Panc1 (cell line): Measurements from ENCODE around the gene CHAF1A. TPM values are rescaled to one million over a fixed set of nuclear protein-coding genes. Genes with fewer than 3 reads are reported as not detected.
A peak's percentile ranks its signal among the peaks of the same experiment; 100 is the strongest.

Experiments
- ATAC-seq: fragments of 200-7000 bp; cut with Tn5 transposase; 2 replicates; pipeline ENCODE4 v1.9.1; 2020; ENCODE audit warnings: mild to moderate bottlenecking, moderate library complexity
- BruUV-seq: library from RNA; stranded (reverse); fragments of 400-500 nt; replicated peaks from 2 replicates; lab custom pipeline; 2021; lab: Mats Ljungman, UMichigan
- CTCF ChIA-PET: fragments of 300-600 bp; sonication (Branson Sonifier 250); formaldehyde crosslinking; loops from one replicate; lab custom pipeline; 2022; ENCODE audit warnings: antibody characterized with exemption; lab: Charles Lee
- POLR2A ChIA-PET: fragments of 300-600 bp; sonication (Branson Sonifier 250); formaldehyde crosslinking; loops from one replicate; lab custom pipeline; 2022; ENCODE audit warnings: antibody characterized with exemption; lab: Charles Lee
- DNase-seq: peaks from one replicate; pipeline ENCODE4 v3.0.0-alpha.2; 2010; ENCODE audit warnings: low read depth, low spot score
- H3K27ac ChIP-seq: 2 replicates; pipeline ENCODE4 v1.5.1; 2011; ENCODE audit warnings: mild to moderate bottlenecking, low read length, inconsistent platforms
- H3K27me3 ChIP-seq: fragments of 200-500 bp; sonication (Bioruptor generic); 2 replicates; pipeline ENCODE4 v1.6.0; 2014; ENCODE audit warnings: low read length, inconsistent platforms; ENCODE audit not compliant: control insufficient read depth, insufficient read depth
- H3K36me3 ChIP-seq: fragments of 200-500 bp; sonication (Bioruptor generic); 2 replicates; pipeline ENCODE4 v1.5.1; 2014; ENCODE audit warnings: inconsistent platforms, mild to moderate bottlenecking, low read length, moderate library complexity; ENCODE audit not compliant: control insufficient read depth, insufficient read depth
- H3K4me1 ChIP-seq: 2 replicates; pipeline ENCODE4 v1.5.1; 2011; ENCODE audit warnings: inconsistent platforms, mild to moderate bottlenecking, low read length, moderate library complexity; ENCODE audit not compliant: control insufficient read depth, insufficient read depth
- H3K4me3 ChIP-seq, 2 experiments: 2 replicates each; pipeline ENCODE4 v1.5.1; 2011 to 2012; ENCODE audit warnings: low read depth in 2 of 2, low read length in 2 of 2, mild to moderate bottlenecking in 2 of 2, inconsistent platforms in 1 of 2, moderate library complexity in 1 of 2
- H3K9me3 ChIP-seq: fragments of 200-500 bp; sonication (Bioruptor generic); 2 replicates; pipeline ENCODE4 v1.5.1; 2014; ENCODE audit warnings: low read depth, mild to moderate bottlenecking, inconsistent platforms, low read length, moderate library complexity; ENCODE audit not compliant: control insufficient read depth, insufficient read depth
- POLR2AphosphoS5 ChIP-seq: IDR thresholded peaks from 2 replicates; pipeline ENCODE4 v1.6.1; 2012; ENCODE audit warnings: mild to moderate bottlenecking, low read depth, low read length, moderate library complexity
- SIN3A ChIP-seq: IDR thresholded peaks from 2 replicates; pipeline ENCODE4 v1.6.1; 2012; ENCODE audit warnings: low read depth, mild to moderate bottlenecking, low read length, moderate library complexity, borderline replicate concordance; ENCODE audit not compliant: insufficient read depth
- TCF7L2 ChIP-seq: IDR thresholded peaks from 2 replicates; pipeline ENCODE4 v1.6.1; 2011; ENCODE audit warnings: mild to moderate bottlenecking, low read depth, low read length, inconsistent platforms
- in situ Hi-C: cut with HindIII; loops from 2 replicates; pipeline ENCODE4 v1.10.0; 2016; ENCODE audit warnings: low sequenced_read_pairs, low pct_unique_long_range_greater_than_20kb
- intact Hi-C: fragments of 100-400 bp; cut with micrococcal nuclease; formaldehyde crosslinking; loops from one replicate; pipeline ENCODE4 v1.10.0; 2022; ENCODE audit not compliant: unreplicated experiment
- total RNA-seq: library from RNA; stranded (reverse); gene quantifications from one replicate; pipeline ENCODE4 v1.2.1, GENCODE V29; 2021; ENCODE audit not compliant: unreplicated experiment
- TF ChIP-seq, protein P1 (sequence below), 2 experiments: IDR thresholded peaks; 2 replicates each; pipeline ENCODE4 v1.6.1; 2011 to 2012; ENCODE audit warnings: low read depth in 2 of 2, control low read depth in 1 of 2, low read length in 1 of 2, mild to moderate bottlenecking in 1 of 2, moderate library complexity in 1 of 2; ENCODE audit not compliant: insufficient read depth in 1 of 2
- TF ChIP-seq, protein P2 (sequence below): fragments of 450-650 bp; IDR thresholded peaks from 2 replicates; pipeline ENCODE4 v1.5.1; 2017; ENCODE audit warnings: mild to moderate bottlenecking

The CHAF1A gene
- total RNA-seq, 1 experiment from 2014 or later: 45.4 TPM

DNA sequence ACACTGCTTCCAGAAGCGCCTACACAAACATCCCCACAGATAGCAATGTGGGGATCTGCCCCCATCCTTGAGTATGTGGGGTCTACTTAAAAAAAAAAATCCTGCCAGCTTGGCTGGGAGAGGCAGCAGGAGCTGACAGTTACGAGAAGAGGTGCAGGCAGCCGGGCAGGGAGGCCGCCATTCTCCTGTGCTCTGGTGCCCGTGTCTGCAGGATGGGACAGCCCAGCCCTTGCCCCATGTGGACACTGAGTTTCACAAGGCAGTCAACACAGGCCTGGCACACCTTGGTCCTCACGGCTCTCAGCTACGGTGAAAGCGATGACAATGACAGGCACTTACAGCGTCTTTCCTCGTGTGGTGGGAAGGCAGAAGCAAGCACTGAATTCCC is 35.1 kb upstream of the CHAF1A start:
- POLR2A ChIA-PET: no interaction called here
- no peak for ATAC-seq

DNA sequence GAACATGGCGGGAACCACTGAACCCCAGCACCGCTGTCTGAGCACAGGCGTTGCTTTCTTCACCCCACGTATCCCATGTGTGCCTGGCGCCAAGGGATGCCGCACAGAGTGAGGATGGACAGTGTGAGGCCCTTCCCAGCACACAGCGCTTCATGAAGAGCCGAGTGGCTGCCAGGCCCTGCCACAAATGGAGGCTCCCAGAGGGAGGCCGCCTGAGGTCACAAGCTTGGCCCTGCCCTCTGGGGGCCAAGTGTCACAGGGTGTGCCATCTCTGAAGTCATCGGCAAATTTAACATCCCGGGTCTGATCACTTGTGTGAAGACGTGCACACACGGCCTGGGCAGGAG is 34.7 kb upstream of the CHAF1A start:
- intact Hi-C loops (loop anchor here (5.0 kb wide), 1 partner anchor 35 kb away; the partner anchor contains the start of genes CHAF1A and SH3GL1), in situ Hi-C loops (no loop called here)
- POLR2A ChIA-PET: no interaction called here
- CTCF ChIA-PET: no interaction called here
- no peaks in the 10 kb centered on the region for H3K27me3 ChIP-seq
- no peak overlapping the region for H3K4me3 ChIP-seq
- peak overlapping the region; percentile 44 for H3K27ac ChIP-seq
- BruUV-seq: no TSS peak
- ATAC-seq (no peak), DNase-seq (no peak)
- no peaks in the 10 kb centered on the region for H3K9me3 ChIP-seq
- no peaks in the 10 kb centered on the region for H3K36me3 ChIP-seq
- TF ChIP-seq, protein P1, sequence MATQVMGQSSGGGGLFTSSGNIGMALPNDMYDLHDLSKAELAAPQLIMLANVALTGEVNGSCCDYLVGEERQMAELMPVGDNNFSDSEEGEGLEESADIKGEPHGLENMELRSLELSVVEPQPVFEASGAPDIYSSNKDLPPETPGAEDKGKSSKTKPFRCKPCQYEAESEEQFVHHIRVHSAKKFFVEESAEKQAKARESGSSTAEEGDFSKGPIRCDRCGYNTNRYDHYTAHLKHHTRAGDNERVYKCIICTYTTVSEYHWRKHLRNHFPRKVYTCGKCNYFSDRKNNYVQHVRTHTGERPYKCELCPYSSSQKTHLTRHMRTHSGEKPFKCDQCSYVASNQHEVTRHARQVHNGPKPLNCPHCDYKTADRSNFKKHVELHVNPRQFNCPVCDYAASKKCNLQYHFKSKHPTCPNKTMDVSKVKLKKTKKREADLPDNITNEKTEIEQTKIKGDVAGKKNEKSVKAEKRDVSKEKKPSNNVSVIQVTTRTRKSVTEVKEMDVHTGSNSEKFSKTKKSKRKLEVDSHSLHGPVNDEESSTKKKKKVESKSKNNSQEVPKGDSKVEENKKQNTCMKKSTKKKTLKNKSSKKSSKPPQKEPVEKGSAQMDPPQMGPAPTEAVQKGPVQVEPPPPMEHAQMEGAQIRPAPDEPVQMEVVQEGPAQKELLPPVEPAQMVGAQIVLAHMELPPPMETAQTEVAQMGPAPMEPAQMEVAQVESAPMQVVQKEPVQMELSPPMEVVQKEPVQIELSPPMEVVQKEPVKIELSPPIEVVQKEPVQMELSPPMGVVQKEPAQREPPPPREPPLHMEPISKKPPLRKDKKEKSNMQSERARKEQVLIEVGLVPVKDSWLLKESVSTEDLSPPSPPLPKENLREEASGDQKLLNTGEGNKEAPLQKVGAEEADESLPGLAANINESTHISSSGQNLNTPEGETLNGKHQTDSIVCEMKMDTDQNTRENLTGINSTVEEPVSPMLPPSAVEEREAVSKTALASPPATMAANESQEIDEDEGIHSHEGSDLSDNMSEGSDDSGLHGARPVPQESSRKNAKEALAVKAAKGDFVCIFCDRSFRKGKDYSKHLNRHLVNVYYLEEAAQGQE (IDR thresholded peaks at IDR 0.05; ENCODE audit: insufficient read depth in 1 of 2, low read depth in 2 of 2, low read length in 1 of 2): no peak
- TF ChIP-seq POLR2AphosphoS5 (no peak), TCF7L2 (no peak), SIN3A (no peak)
- TF ChIP-seq, protein P2, sequence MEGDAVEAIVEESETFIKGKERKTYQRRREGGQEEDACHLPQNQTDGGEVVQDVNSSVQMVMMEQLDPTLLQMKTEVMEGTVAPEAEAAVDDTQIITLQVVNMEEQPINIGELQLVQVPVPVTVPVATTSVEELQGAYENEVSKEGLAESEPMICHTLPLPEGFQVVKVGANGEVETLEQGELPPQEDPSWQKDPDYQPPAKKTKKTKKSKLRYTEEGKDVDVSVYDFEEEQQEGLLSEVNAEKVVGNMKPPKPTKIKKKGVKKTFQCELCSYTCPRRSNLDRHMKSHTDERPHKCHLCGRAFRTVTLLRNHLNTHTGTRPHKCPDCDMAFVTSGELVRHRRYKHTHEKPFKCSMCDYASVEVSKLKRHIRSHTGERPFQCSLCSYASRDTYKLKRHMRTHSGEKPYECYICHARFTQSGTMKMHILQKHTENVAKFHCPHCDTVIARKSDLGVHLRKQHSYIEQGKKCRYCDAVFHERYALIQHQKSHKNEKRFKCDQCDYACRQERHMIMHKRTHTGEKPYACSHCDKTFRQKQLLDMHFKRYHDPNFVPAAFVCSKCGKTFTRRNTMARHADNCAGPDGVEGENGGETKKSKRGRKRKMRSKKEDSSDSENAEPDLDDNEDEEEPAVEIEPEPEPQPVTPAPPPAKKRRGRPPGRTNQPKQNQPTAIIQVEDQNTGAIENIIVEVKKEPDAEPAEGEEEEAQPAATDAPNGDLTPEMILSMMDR: no peak
- H3K4me1 ChIP-seq: peaks cover 46% of the 10 kb centered on the region

More for the DNA sequence above, 35.1 kb upstream of the CHAF1A start:
- BruUV-seq: no TSS peak
- no peak overlapping the region for H3K4me3 ChIP-seq
- intact Hi-C loops: loop anchor here (5.0 kb wide), 1 partner anchor 35 kb away; the partner anchor contains the start of genes CHAF1A and SH3GL1
- H3K36me3 ChIP-seq: no peaks in the 10 kb centered on the region
- TF ChIP-seq, protein P2: no peak
- no peak for TF ChIP-seq TCF7L2
- TF ChIP-seq POLR2AphosphoS5: no peak
- TF ChIP-seq, protein P1 (IDR thresholded peaks at IDR 0.05; ENCODE audit: insufficient read depth in 1 of 2, low read depth in 2 of 2, low read length in 1 of 2): no peak
- TF ChIP-seq SIN3A: no peak
- CTCF ChIA-PET: no interaction called here
- H3K27ac ChIP-seq: no peak overlapping the region
- DNase-seq: no peak
- no peaks in the 10 kb centered on the region for H3K9me3 ChIP-seq
- peaks cover 43% of the 10 kb centered on the region for H3K4me1 ChIP-seq
- in situ Hi-C loops: no loop called here
- no peaks in the 10 kb centered on the region for H3K27me3 ChIP-seq
